ENCODE results near the gene CHST15.

Gene CHST15

DNA sequence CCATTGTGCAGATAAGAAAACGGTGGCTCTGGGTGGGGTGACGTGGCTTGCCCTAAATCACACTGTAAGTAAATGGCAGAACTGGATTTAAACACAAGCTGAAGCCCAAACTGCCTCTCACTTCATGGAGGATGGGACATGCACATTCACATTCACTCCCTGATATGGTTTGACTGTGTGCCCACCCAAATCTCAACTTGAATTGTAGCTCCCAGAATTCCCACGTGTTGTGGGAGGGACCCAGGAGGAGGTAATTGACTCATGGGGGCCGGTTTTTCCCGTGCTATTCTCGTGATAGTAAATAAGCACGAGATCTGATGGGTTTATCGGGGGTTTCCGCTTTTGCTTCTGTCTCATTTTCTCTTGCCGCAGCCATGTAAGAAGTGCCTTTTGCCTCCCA lies 32.4 kb downstream of the CHST15 start:
- DNase-seq: no peak

DNA sequence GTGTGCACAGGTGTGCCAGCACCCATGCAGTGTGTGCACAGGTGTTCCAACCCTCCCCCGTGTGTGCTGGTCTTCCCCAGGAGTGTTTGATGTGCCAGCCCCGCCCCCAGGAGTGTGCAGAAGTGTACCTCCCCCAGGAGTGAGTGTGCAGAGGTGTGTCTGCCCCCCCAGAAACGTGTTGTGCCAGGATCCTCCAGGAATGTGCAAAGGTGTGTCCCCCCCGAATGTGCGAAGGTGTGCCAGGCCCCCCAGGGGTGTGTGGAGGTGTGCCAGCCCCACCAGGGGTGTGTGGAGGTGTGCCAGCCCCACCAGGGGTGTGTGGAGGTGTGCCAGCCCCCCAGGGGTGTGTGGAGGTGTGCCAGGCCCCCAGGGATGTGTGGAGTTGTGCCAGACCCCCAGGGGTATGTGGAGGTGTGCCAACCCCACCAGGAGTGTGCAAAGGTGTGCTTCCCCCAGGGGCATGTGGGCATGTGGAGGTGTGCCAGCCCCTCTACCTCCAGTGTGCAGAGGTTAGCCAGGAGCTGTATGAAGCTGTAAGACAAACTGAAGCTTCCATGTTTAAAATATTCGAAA lies 33.2 kb downstream of the CHST15 start:
- no peak for DNase-seq

DNA sequence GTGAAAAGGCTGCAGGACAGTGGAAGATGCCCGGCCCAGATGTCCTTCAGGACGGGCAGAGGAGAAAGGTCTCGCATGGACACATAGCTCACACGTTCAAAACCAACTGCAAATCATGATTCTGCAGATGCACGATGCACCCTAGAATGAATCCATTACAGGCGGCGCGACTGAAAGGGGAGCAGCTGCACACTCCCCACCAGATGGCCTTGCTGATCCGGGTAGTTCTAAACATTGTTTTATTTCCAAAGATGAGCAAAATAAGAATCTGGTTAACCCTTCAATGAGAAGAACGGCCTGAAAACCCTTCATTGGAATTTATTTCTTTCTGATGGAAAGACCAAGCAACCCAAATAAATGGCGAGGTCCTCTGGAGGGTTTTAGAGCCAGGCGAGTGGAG lies 33.8 kb downstream of the CHST15 start:
- no peak for DNase-seq

DNA sequence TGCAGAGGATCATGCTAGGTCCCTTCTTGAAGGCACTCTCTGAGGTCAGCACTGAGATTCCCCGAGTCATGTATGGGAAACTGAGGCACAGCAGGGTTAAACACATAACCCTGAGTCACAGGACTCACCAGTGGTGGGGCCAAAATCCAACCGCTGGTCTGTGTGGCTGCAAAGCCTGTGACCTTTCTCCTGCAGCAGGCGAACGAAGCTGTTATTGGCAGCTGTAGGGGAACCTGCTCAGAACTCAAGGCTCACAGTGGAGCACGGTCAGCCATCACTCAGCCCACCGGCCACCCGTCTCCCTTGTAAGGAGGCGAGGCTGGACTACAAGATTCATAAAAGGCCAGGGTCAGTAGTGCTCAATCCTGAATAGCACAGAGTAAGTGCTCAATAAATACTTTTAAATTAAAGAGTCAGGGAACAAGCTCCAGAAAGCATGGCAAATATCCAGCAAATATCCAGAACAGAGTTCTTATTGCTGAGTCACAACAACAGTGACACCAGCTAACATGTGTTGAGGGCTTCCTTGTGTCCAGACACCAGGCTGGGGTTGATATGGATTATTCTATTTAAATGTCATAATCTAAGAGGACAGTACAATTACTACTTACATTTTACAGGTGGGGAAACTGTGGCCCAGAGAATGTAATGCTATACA lies 34.9 kb downstream of the CHST15 start:
- DNase-seq: no peak

DNA sequence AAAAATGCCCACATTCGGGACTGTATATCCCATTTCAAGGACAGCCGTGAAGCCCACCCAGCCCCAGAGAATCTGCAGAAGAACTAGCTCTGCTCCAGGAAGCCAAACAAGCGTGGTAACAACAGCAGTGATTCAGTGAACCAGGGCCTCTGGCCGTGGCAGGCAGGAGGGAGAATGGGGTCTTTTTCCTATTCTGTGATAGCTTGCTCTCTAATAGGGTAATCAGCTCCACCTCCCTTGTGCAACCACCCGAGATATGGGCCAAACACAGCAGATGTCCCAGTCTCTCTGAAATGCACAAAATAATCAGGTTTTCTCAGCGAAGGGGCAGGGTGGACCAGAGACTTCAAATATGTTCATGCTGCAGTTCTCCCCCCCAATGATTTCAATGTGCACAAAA lies 35.8 kb downstream of the CHST15 start:
- no peak for DNase-seq

DNA sequence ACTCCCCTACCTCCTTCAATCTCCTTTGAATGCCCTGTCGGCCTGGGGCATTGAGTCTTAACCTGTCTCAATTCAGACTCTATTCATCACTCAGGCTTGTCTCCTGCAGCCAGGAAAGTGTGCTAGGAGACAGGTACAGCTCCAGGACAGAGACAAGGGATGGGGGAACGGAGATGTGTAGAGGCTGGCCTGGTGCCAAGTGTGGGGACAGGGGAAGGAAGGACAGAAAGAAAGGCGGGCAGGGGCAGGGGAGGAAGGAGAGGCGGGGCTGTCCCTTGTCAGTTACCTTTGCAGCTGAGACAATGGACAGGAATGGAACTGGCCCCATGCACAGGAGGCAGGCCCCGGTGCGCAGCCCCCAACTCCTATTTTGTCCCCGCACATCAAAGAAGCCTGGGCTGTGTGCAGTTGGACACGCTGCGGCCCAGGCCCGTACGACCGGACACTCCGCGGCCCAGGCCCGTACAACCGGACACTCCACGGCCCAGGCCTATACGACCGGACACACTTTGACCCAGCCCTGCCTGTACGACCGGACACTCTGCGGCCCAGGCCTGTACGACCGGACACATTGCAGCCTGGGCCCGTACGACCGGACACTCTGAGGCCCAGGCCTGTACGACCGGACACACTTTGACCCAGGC lies 36.9 kb downstream of the CHST15 start:
- DNase-seq: no peak

DNA sequence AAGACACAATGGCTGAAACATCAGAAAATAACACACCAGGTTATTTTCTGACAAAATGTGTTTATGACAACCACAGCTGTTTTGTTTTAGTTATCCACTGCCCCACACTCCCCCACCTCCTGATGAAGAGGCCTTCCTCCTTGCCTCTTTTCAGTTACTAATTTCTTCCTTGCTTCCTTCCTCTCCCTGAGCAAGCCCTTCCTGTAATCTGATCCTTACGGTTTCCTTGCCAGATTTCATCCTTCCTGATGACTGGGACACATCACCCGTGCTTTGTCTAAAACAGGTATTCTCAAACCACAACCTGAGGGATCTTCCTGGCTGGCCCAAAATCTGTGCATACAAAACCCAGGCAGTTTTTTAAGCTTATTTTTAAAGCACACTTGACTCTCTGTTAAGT lies 39.4 kb downstream of the CHST15 start:
- no peak for DNase-seq

DNA sequence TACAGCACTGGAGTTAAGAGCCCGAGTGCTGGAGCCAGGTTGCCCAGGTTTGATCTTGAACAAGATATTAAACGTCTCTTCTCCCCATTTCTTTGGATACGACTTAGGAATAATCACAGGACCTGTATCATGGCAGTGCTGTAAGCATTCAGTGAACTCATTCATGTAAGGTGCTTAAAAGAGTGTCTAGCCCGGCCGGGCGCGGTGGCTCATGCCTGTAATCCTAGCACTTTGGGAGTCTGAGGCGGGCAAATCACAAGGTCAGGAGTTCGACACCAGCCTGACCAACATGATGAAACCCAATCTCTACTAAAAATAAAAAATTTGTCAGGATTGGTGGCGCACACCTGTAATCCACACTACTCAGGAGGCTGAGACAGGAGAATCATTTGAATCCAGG lies 40.8 kb downstream of the CHST15 start:
- DNase-seq: no peak

DNA sequence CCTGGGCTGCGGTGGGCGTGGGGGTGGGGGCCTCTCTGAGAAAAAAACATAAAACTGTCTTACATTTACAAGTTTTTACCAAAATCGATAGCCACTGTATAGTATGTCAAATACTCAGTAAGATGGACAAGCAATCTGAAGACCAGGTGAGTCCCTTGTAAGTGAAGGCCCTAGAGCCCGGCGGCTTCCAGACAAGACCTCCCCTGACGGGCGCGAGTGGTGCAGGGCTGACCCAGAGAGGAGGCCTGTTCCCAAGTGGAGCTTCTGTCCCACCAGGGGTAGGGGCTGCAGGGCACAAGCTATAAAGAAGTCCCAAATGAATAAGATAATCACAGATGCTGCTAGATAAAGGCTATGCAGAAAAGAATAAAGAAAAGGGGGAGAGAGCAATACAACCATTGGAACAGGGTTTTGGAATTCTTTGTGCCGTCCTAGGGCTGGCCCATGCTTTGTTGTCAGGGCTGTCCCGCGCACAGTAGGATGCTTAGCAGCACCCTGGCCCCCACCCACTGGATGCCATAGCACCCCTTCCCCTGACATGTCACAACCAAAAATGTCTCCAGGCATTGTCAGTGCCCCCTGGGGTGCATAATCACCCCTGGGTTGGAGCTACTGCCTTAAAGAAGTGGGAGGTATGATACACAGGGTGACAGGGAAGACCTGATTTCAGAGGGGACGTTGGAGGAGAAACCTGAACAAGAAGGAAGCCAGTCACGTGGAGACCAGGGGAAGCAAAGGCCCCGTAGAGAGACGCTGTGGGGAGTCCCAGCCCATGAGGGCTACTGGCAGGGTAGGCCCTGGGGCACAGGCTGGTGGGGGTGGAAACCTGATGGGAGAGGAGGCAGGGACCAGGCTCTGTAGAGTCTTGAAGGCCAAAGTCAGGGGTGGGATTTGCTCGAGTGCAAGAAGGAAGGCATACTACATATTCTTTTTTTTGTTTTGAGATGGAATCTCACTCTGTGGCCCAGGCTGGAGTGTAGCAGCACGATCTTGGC lies 43.1 kb downstream of the CHST15 start:
- DNase-seq: no peak

DNA sequence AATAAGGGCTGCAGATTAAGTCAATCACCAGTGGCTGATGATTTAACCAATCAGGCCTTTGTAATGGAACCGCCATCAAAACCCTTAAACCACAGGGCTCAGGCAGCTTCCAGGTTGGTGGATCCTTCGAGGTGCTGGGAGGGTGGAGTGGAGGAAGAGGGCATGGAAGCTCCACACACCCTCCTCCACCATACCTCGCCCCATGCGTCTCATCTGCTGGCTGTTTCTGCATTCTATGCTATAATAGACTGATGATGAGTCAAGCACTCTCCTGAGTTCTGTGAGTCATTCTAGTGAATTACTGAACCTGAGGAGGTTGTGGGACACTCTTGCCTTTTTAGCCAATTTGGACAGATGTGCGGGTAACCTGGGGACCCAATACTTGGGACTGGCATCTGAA lies 43.9 kb downstream of the CHST15 start:
- no peak for DNase-seq

DNA sequence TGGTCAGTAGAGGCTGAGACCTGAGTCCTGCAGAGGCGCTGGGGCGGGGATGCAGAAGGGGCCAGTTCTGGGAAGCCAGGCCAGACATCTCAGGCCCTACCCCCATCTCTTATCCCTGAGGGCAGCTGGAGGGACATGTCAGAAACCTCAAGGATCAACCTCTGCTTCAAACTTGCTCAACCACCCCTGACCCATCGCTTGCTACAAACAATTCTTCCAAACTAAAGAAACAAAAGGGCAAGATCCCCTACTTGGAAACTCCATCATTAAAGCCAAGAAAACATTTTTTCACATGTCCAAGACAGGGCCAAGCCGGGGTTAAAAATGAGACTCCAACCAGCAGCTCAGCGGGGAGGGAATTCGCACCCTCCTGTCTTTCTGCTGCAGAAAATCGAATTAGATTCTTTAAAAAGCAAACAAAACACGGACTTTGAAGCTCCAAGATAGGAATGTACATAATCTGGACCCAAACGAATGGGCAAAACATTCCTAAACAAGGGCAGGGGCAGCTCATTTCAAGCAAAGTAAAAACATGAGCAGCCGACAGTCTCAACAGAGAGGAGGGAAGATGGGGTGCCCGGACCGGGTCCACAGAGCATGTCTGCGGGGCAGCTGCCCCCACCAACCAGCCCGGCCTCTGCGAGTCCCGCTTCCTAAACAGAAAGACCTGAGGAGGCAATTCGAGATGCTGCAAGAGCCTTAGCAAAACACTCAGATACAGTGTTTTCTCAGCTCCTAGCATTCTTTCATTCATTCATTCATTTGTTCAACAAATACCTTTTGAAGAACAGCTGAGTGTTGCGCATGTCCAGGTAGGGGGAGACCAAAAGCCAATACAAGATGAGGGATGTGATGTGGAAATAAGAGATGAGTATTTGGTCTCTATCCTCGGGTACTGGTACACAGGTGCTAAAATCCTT lies 44.8 kb downstream of the CHST15 start:
- DNase-seq: no peak

DNA sequence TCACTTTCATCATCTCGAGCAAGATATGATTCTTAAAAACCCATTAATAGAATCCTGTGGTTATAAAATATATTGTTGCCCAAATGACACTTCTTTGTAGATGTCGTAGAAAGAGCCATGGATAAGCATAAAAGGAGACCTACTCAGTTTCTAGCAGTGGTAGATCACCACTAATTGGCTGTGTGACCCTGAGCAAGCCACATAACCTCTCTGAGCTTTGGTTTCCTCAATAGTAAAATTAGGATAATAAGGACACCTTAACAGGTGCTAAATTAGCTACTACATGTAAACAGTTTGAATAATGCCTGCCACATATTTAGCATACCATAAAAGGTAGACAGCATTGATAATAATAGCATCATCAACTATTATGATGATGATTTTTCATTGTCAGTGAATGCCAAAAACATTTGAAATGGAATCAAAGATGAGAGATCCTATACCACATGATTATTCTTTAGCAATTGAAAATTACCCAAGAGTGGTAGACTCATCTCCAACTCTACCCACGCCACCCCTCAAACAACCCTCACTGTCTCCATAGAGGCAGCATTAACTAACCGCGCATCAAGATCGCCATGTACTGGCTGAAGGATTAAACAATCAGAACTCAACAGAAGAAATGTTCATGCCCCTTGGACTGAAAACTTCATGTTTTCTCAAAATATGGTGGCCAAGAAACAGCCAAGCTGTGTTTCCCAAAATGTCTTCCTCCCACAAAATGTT lies 45.8 kb downstream of the CHST15 start:
- no peak for DNase-seq

DNA sequence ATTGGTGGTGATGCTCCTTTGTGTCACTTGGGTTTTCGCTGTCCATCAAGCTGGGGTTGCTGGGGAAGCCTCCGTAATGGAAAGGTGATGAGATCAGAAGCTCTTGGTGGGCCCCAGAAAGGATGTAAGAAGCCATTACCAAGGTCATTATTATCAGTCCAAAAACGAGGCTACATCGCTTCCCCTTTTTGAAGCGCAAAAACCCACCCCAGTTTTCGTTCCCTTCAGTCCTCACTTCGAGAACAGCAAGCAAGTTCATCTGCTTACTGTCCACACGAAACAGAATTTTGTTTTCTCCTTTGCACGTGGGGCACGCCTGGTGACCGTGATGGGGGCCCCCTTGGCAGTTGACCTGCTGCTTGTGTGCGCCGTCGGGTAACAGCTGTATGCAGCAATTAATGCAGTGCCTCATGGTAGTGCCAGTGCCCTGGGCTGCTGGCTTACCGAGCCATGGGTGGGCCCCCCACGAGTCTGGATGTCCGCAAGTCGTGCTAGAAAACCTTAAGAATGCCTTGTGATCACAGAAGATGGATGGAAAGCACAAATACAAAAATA lies 47.5 kb downstream of the CHST15 start:
- DNase-seq: no peak

DNA sequence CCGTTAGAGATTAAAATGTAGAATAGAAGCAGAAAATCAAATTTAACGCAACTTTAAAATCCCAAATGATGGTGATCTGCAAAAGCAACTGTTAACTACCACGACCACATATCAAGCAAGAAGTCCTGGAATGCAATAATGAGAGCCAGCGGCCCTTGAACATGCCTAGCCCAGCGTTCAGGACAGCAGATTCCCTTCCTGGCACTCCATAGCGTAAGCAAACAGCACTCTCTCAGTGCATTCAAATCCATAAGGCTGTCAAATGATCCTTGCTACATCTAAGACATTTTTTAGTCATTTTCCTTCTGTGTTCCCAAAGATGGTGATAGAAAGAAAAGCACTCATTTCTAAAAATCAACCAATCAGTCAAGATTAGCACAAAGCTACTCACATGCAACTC lies 48.1 kb downstream of the CHST15 start:
- no peak for DNase-seq

DNA sequence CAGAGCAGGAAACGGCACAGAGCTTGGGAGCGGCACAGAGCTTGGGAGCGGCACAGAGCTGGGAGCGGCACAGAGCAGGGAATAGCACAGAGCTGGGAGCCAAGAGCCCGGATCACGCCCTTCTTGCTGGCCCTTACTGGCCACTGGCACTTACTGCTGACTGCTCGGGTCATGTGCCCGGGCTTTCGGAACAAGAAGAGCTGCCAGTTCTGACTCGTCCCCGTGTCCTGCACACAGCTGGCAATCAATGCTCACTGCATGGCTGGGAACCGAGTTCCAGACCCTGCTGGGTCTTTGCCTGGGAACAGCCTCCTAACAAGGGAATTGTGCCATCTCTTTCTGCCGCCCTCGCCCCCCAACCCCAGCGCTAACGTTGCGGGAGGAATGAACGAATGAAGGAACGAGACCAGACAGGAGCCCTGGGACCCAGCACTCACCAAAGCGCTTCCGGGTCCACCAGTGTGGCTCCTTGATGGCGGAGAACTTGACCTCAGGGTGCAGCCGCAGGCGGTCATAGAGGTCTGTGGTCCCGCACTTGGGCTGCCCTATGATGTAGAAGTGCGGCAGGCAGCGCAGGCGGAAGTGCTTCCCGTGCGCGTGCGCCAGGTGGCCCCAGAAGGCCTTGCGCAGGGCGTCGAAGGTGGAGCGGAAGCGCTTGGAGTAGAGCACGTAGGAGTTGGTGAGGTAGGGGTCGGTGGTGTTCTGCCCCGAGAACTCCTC lies 49.1 kb downstream of the CHST15 start:
- no peak for DNase-seq

DNA sequence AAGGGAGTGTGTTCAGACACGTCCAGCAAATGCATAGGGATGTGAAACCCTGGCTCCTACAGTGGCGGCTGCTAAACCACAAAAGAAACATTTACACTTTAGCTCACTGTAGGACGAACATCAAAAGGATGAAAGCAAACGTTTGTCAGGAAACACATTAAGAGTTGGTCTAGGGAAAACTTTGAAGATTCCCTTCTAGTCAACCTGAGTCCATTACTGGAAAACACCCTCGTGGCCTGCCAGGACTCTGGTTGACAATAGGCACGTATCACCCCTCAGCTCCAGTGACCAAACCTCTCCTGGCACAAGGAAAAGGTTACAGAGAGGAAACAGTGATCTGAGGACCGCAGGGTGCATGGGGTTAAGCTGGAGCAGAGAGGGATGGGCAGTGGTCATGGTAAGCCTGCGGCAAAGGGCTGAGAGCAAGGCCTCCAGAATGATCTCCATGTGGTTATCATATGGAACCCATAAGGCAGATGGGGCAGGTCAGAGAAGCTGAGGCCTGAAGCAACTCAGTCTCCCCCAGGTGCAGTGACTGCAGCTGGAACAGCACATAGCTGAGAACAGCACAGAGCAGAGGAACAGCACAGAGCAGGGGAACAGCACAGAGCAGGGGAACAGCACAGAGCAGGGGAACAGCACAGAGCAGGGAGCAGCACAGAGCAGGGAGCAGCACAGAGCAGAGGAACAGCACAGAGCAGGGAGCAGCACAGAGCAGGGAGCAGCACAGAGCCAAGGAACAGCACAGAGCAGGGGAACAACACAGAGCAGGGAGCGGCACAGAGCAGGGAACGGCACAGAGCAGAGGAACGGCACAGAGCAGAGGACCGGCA lies 49.9 kb downstream of the CHST15 start:
- no peak for DNase-seq

DNA sequence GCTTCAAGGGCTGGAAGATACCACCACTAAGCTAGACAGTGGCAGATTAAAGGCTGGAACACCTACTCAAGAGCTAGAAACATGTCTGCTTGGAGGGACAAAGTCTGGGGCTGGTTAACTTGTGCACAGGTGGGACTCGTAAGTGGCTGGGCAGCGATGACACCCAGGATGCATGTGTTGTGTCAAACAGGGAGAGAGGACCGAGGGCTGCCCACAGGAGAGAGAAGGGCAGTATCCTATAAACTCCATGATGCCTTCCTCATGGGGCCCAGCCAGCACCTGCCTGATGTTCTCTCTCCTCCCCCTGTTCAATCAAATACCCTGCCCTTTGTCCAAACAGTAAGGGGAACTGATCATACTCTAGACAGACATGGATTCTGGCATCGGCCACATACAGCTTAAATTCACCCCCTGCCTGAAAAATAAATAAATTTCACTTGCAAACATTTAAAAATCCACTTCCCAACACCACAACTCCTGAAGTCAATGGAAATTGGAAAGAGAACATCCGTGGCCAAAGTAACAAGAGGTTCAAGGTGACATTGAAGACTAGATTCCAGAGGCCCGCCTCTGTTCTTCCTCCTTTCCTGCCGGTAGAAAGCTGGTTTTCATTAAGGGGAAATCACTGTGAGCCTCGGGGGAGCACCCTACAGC lies 50.6 kb downstream of the CHST15 start:
- DNase-seq: no peak

DNA sequence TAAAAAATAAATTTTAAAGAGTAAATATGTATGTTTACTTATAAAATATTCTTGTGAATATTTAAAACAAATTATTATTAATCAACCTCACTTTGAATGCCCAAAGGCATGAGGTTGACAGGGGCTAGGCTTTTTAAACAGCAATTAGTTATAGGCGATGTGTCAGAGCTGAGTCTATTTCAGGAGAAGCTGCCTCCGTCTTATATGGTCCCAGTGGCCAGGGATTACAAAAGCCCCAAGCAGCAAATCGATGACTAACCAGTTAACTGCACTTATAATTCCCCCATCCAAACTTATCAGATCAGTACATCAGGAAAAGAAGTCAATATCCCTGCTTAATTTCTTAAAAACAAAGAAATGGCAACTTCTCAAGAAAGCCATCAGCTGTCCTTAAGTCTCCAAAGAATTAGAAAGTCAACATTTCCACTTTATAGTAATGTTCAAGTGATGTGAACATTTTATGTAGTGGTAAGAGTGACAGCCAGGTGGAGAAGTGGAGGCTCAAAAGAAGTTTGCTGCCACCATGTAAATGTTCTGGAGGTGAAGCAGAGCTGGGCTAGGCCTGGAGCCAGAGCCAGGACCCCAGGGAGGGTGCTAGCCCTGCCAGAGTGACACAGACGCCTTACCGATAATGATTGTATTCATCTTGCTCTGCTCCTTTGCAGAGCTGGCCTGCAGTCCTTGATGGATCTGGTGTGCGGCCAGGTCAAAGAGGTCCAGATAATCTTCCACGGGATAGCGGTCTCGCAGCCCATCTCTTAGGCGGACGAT lies 51.5 kb downstream of the CHST15 start:
- no peak for DNase-seq

Data from stimulated activated CD4-positive, alpha-beta T cell treated with anti-CD3 and anti-CD28 coated beads, Interleukin-4, amount 100 ng/mL, for 24 hours (primary cell).